HG02840 (cell line): ENCODE measurements around the gene SNRNP27.
"Not testable (repeated sequence)": the region's sequence is repeated elsewhere in the genome, so short reads cannot be mapped to it uniquely, and the experiment has no call there.

Experiments
- ATAC-seq: cut with Tn5 transposase; IDR thresholded peaks from one replicate; pipeline ENCODE4 v1.9.1; 2021; ENCODE audit warnings: mild to moderate bottlenecking, moderate library complexity, moderate number of reproducible peaks; ENCODE audit not compliant: unreplicated experiment, low FRiP score

Gene SNRNP27, protein sequence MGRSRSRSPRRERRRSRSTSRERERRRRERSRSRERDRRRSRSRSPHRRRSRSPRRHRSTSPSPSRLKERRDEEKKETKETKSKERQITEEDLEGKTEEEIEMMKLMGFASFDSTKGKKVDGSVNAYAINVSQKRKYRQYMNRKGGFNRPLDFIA

DNA sequence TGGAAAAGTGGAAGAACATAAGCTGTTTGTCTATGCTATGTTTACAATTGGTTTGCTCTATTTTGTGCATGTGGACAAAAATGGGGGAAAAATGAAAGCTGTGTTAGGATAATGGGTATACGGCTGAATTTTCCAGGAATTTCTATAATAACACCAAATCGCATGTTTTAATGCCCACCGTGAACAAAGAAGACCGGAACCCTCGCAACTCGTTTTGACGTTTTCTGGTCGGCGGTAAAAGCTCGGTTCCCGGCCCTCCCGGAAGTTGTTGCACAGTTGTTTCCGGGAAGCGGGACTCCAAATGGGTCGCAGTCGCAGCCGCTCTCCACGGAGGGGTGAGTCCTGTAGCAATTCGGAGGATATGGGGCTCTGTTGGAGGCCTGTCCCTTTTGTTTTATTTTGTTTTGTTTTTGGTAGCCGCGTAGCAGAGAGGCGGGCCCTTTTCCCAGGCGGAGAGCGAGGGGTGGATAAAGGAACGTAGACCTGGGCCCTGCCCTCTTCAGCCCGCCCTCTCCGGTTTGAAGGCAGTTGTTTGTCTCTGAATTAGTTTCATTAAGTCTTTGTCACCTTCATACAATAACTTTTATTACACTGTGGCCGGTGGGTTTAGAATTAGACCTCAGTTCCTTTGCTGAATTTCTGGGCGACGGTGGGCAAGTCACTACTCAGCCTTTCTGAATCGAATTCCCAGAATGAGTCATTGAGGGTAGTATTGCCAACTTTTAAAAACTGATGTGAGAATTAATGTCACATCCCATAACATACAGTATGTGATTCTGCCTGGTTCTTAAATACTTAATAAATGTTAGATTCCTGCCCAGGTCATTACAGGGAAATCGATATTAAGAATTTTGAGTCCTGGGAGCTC, at the start of gene SNRNP27:
Gene SNRNP27, plus strand, starts transcription at position 273 of the 868 bp plus-strand sequence. Its CDS starts 29 bp downstream, at position 302.
- ATAC-seq: no peak

DNA sequence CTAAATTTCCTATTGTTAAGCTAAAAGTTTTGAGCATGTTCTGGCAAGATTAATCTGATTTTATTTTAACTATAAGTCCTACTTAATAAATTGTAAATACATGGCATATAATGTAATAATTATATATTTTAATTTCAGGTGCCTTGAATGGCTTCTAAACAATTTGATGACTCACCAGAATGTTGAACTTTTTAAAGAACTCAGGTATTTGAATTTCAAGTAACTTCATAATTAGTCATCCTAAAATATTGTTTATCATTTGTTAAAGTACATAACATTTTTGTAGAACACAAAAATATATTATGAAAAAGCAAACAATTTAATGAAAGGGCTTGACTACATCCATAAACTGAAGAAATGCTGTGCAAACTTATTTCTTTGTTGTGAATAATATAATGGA, 49.8 kb upstream of the SNRNP27 start:
- ATAC-seq: no peak

DNA sequence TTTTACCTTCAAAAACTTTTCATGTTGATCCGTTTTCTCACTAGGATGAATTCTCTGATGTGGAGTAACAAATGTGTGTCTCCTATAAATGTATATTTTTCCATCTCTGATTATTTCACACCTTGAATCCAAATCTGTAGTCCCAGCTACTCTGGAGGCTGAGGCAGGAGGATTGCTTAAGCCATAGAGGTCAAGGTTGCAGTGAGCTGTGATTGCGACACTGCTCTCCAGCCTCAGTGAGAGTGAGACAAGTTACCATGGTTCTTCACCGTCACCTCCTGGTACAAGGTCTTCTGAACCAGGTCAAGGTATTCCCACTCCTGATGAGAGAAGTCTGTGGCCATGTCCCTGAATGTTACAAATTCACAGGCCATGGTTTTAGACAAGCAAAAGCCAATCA, 49.2 kb upstream of the SNRNP27 start:
- ATAC-seq: no peak

DNA sequence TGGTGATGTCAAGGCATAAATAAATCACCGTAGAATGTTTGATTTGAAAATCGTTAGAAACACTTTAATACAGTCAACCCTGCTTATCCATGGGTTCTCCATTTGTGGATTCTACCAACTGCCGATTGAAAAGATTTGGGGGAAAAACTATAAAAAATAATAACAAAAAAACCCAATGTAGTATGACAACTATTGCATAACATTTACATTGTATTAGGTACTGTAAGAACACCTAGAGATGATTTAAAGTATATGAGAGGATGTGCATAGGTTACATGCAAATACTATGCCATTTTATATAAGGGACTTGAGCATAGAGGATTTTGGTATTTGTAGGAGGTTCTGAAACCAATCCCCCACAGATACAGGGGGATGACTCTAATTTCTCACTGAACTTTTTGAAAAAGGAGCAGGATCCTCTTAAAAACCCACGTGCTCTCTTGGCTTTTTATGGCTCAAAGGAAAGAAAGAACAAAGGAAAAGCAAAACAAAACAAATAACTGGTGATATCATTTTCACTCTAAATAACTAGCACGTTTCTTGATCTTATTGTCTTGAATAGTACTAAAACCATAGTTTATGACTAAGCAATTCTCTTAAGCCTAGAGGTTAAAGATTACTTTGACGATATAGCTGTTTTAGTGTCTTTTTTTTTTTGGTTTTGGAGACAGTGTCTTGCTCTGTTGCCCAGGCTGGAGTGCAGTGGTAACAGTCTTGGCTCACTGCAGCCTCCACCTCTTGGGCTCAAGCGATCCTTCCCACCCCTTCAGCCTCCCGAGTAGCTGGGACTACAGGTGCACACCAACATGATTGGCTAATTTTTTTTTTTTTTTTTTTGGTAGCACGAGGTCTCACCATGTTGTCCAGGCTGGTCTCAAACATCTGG, 47.3 kb upstream of the SNRNP27 start:
- no peak for ATAC-seq

DNA sequence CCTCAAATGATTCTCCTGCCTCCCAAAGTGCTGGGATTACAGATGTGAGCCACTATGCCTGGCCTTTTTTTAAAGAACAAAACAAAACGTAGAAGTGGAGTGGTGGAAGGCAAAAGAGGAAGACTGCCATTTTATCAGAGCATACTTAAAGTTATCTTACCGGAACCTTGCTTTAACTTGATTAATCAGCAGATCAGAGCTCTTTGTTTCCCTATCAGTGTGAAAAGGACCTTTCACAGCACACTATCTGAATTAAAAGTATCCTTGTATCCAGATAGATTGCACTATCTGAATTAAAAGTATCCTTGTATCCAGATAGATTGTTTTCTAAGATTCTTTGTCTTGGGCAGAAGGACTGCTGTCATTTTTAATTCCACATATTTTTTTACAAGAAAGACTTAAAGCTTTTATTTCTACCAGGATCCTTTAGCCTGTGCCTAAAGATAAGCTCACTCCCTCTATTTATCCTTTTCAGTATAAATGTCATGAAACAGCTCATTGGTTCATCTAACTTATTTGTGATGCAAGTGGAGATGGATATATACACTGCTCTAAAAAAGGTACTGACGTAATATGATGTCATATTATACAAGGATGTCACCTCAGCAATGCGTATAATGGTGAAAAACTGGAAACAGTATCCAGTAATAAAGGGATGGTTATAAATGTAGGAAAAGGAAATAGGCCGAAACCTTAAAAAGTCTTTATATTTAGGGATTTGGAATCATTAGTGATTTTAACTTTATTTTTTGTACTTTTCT, 46.5 kb upstream of the SNRNP27 start:
- ATAC-seq: no peak

DNA sequence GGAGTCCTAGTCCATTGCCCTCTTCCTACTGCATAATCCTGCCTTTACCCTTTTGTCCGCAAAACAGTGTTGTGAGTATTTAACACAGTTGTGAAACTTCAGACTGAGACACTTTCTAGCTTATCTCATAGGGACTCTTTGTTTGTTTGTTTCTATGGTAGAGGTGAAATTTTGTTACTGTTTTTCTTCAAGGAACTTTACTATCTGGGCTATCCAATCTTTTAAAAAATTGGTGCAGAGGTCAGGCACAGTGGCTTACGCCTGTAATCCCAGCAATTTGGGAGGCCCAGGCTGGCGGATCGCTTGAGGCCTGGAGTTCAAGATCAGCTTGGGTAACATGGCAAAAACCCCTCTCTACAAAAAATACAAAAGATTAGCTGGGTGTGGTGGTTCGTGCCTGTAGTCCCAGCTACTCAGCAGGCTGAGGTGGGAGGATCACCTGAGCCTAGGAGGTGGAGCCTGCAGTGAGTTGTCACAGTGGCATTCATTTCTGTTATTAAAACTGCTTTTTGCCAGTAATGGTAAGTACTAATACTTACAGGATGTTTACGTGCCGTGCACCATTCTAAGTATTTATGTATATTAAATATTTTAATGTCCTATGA, 45.5 kb upstream of the SNRNP27 start:
- no peak for ATAC-seq

DNA sequence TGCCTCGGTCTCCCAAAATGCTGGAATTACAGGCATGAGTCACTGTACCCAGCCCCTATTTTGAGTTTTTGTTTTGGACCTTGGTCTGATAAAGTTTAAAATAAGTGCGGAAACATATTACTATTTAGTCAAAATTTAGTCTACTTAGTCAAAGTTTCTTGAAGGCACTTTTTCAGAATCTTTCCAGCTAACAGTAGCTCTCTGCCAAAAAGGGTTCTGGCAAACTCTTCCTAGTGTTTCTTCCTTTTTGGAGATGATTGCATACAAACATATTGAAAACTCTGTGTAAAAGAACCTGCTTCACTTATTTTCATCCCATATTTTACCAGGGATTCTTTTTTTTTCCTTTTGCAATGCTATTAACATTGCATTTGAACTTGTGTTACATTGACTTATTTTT, 35.5 kb upstream of the SNRNP27 start:
- ATAC-seq: no peak

DNA sequence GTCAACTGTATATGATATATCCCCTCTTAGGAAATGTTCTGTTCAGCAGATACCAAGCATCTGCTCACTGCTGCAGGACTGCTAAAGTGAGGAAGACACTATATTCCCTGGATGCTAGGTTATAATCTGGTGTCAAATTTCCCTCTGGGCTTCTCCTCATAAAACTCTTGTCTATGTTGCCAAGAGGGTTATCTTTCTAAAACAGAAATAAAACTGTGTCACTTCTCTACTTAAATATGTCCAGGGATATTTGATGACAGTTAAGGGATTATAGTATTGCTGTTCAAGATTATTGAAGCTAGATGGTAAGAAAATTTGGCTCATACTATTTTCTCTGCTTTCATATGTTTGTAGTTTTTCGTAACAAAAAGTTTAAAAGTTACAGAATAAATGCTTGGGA, 30.5 kb upstream of the SNRNP27 start:
- no peak for ATAC-seq

DNA sequence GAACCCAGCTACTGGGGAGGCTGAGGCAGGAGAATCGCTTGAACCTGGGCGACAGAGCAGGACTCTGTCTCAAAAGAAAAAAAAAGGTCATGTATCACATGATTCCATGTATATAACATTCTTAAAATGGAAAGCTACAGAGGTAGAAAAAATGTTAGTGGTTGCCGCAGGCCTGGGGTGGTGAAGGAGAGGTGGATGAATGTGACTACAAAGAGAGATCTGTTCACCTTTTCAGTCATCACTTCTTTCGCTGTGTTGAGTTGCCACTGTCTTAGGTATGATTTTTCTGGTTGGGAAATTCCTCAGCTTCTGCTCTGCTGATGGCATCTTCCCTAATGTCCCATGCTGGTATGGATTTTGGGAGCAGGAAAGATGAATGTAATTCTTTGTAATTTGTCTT, 5.3 kb upstream of the SNRNP27 start:
- ATAC-seq: no peak

DNA sequence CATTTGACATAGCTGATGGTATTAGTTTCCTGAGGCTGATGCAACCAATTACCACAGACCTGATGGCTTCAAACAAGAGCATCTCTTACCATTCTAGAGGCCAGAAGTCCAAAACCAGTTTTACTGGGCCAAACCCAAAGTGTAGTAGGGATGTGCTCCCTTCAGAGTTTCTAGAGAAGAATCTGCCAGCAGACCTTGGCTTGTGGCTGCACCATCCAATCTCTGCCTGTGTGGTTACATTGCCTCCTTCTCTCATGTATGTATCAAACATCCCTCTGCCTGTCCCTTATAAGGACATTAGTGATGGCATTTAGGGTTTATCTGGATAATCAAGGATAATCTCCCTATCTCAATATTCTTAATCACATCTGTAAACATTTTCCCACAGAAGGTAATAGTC, 4.5 kb upstream of the SNRNP27 start:
- no peak for ATAC-seq

DNA sequence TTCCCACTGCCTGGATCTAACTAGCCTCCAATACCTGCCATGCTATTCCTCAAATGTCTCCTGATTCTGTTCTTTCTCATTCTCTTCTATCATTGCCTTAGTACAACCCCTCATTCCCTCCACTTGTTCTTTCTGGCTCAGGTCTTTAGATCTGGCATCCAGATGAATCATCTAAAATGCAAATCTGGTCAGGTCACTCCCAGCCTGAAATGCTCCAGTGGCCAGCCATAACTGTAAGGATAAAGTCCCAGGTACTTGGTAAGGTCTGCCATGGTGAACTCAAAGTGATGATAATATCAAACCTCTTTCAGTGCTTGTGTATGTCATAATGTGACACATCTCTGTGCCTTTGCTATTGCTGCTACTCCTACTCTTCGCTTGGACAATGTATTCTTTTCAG, 2.9 kb upstream of the SNRNP27 start:
- ATAC-seq: no peak

DNA sequence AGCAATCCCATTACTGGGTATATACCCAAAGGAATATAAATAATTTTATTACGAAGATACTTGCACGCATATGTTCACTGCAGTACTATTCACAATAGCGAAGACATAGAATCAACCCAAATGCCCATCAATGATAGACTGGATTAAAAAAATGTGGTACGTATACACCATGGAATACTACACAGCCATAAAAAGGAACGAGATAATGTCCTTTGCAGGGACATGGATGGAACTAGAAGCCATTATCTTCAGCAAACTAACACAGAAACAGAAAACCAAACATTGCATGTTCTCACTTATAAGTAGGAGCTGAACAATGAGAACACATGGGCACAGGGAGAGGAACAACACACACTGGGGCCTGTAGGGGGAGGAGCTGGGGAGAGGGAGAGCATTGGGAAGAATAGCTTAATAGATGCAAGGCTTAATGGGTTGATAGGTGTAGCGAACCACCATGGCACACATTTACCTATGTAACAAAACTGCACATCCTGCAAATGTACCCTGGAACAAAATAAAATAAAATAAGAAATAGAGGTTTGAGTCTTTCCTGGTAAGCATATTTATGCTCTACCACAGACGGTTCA, 825 bp upstream of the SNRNP27 start:
- not testable (repeated sequence) for ATAC-seq

DNA sequence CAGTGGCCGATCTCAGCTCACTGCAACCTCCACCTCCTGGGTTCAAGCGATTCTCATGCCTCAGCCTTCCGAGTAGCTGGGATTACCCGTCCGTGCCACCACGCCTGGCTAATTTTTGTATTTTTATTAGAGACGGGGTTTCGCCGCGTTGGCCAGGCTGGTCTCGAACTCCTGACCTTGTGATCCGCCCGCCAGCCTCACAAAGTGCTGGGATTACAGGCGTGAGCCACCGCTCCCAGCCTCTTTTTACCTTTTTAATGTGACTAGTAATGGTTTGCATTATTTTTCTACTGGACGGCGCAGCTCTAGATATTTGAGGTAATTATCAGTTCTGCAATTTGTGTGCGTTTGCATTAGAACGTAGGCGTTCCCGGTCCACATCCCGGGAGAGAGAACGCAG, 981 bp downstream of the SNRNP27 start:
- not testable (repeated sequence) for ATAC-seq

DNA sequence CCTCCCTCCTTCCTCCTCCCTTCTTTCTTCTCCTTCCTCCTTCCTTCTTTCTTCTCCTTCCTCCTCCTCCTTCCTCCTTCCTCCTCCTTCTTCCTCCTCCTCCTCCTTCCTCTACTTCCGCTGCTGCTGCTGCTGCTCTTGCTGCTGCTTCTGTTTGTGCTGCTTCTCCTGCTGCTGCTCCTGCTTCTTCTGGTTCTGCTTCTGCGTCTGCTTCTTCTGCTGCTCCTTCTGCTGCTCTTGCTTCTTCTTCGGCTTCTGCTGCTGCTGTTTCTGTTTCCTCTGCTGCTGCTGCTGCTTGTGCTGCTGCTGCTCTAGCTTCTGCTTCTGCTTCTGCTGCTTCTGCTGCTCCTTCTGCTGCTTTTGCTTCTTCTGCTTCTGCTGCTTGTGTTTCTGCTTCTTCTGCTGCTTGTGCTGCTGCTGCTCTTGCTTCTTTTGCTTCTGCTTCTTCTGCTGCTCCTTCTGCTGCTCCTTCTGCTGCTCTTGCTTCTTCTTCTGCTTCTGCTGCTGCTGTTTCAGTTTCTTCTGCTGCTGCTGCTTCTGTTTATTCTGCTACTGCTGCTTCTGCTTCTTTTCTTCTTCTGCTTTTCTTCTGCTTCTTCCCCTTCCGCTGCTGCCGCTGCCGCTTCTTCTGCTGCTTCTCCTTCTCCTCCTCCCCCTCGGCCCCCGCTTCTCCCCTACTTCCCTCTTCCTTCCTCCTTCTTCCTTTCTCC, 8.6 kb downstream of the SNRNP27 start:
- no peak for ATAC-seq

DNA sequence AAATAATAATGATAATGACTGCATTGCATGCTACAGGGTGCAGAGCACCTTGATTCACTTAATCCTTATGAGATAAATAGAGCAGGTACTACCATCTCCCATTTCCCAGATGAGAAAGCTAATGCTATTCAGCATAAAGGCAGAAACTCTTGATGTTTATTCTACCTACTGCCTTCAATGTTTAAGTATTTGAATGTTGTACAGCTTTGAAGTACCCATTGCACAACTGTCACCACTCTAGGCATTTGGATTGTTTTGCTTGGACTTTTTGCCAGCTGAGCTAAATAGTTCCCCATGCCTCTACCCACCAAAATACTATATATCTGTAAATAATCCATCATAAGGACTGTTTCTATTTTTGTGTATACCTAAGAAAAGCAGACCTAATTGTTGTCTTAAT, 13.5 kb downstream of the SNRNP27 start:
- ATAC-seq: no peak

DNA sequence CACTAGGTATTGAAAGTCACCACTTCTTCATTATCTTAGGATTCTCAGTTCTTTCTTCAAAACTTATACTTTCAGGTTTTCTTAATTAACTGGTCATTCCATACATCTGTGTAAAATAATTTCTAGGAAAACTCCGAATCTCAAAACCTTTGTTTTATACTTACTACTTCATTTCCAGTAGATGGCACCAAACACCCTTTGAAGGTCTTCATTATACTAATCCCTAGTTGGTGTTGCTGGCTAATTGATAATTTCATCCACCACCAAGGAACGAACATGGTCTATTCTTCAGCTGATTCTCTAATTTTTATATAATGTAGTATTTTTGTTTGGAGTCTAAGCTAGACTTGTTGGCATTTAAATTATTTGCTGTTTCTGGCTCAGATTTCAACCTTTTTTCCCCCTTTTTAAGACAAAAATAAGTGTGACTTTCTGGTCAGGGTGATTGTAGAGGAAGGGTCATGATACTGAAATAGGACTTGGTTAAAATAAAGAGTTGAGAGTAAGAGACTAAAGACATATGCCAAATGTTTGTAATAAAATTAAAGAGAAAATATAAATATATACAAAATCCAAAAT, 18.3 kb downstream of the SNRNP27 start:
- ATAC-seq: no peak

DNA sequence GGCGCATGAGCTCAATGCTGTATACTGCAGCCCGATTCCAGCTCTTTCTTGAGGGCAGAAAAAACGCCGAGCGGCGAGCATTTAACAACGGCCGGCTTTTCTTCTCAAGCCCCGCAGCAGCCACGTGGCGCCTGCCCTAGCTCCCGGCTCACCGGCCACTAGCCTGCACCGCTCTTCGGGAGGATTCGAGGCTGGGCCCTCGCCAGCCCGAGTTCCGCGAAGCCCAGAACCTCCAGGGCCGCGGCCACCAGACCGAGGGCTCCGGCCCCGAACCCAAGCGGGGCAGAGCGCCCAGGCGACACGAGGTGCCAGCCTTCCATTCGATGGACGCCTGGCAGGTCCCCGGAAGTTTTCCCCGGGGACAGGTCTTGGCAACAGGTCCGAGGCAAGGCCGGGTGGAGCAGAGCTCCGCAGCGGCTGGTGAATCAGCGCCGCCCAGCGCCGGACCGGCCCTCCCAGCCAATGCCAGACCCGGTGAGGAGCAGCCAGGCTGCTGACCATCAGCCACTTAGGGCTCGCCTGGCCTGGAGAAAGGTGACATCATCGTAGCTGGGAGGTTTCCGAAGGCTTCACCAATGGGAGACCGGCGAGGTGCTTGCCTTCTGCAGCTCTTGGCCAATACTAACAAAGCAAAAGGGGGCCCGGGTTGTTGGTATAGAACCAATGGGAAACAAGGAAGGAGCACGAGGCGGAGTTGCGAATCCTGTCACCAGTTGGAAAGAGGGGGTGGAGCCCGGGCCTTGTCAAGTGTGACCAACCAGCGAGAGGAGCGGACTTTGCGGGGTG, 20.6 kb downstream of the SNRNP27 start:
- peak; percentile 92 for ATAC-seq
